Measurements from ENCODE around the gene RFC2. TPM values are rescaled to one million over a fixed set of nuclear protein-coding genes. Genes with fewer than 3 reads are reported as not detected.

RFC2 gene
- total RNA-seq, 2 experiments from 2014 or later: 77.4 to 79.2 TPM

DNA sequence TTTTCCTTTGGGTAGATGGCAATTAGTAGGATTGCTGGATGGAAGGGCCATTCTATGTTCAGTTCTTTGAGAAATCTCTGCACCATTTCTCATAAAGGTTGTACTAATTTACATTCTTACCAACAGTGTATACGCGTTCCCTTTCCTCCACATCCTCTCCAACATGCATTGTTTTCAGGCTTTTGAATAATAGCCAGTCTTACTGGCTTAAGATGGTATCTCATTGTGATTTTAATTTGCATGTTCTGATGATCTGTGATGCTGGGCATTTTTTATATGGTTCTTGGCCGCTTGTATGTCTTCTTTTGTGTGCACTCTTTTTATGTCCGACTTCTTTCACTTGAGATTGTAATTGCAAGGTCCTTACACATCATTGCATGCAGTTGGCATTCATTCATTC, 46.7 kb upstream of the RFC2 start:
- H3K36me3 ChIP-seq (ENCODE audit: insufficient read depth, low read length): no peaks in the 10 kb centered on the region
- BruUV-seq (replicated peaks): no TSS peak

DNA sequence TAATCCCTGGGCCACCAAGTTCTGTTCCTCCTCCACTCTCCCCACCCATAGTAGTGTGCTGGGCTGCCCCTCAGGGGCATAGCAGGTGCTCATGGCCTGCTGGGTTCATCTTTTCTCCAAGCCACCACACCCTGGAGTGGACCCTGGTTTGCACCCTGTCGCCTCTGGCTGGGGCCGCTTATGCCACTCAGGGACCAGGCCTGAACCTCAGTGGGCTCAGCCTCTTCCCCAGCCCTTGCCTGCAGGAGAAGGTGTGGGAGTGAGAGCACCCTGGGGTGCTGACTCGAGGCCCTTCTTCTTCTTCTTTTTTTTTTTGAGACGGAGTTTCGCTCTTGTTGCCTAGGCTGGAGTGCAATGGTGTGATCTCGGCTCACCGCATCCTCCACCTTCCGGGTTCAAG, 45.2 kb upstream of the RFC2 start:
- no peak overlapping the region for H3K27ac ChIP-seq (ENCODE audit: low read depth, low read length, poor library complexity, severe bottlenecking)
- H3K4me2 ChIP-seq (ENCODE audit: low read length): no peak overlapping the region
- H3K4me1 ChIP-seq (ENCODE audit: insufficient read depth, low read length, poor library complexity, severe bottlenecking): no peaks in the 10 kb centered on the region
- no peaks in the 10 kb centered on the region for H3K36me3 ChIP-seq (ENCODE audit: insufficient read depth, low read length)
- CTCF ChIA-PET (ENCODE audit: unreplicated experiment): no interaction called here
- no peak overlapping the region for H3K4me3 ChIP-seq (ENCODE audit: low read depth, low read length, poor library complexity, severe bottlenecking)
- no TSS peak for BruUV-seq (replicated peaks)
- H3K9me3 ChIP-seq (ENCODE audit: low read length): no peaks in the 10 kb centered on the region
- intact Hi-C loops (cut with micrococcal nuclease; ENCODE audit: unreplicated experiment): no loop called here
- POLR2A ChIA-PET: interaction anchor here (0.7 kb wide), 2 partner anchors 14 to 16 kb away, joined by 3 to 4 read pairs; no protein-coding TSS in a partner anchor
- DNase-seq (ENCODE audit: low spot score): no peak
- H4K20me1 ChIP-seq (ENCODE audit: insufficient read depth, low read length): no peaks in the 10 kb centered on the region
- no peaks in the 10 kb centered on the region for H3K79me2 ChIP-seq (ENCODE audit: insufficient read depth, low read depth, low read length)
- no peaks in the 10 kb centered on the region for H3K9me2 ChIP-seq (ENCODE audit: insufficient read depth, low read length)
- TF ChIP-seq, protein P1, sequence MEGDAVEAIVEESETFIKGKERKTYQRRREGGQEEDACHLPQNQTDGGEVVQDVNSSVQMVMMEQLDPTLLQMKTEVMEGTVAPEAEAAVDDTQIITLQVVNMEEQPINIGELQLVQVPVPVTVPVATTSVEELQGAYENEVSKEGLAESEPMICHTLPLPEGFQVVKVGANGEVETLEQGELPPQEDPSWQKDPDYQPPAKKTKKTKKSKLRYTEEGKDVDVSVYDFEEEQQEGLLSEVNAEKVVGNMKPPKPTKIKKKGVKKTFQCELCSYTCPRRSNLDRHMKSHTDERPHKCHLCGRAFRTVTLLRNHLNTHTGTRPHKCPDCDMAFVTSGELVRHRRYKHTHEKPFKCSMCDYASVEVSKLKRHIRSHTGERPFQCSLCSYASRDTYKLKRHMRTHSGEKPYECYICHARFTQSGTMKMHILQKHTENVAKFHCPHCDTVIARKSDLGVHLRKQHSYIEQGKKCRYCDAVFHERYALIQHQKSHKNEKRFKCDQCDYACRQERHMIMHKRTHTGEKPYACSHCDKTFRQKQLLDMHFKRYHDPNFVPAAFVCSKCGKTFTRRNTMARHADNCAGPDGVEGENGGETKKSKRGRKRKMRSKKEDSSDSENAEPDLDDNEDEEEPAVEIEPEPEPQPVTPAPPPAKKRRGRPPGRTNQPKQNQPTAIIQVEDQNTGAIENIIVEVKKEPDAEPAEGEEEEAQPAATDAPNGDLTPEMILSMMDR (conservative IDR thresholded peaks at IDR 0.05; ENCODE audit: low read length): no peak
- TF ChIP-seq EZH2phosphoT487 (IDR thresholded peaks at IDR 0.05; ENCODE audit: borderline replicate concordance, low read depth, low read length): no peak
- no peak overlapping the region for H2AFZ ChIP-seq (ENCODE audit: low read length)

More for the DNA sequence above, 46.7 kb upstream of the RFC2 start:
- H3K4me2 ChIP-seq (ENCODE audit: low read length): no peak overlapping the region
- no peak for TF ChIP-seq EZH2phosphoT487 (IDR thresholded peaks at IDR 0.05; ENCODE audit: borderline replicate concordance, low read depth, low read length)
- TF ChIP-seq, protein P1 (conservative IDR thresholded peaks at IDR 0.05; ENCODE audit: low read length): no peak
- no peak for DNase-seq (ENCODE audit: low spot score)
- intact Hi-C loops (cut with micrococcal nuclease; ENCODE audit: unreplicated experiment): no loop called here
- no peak overlapping the region for H3K4me3 ChIP-seq (ENCODE audit: low read depth, low read length, poor library complexity, severe bottlenecking)
- no peak overlapping the region for H3K27ac ChIP-seq (ENCODE audit: low read depth, low read length, poor library complexity, severe bottlenecking)
- H3K79me2 ChIP-seq (ENCODE audit: insufficient read depth, low read depth, low read length): no peaks in the 10 kb centered on the region
- H3K4me1 ChIP-seq (ENCODE audit: insufficient read depth, low read length, poor library complexity, severe bottlenecking): no peaks in the 10 kb centered on the region
- no peaks in the 10 kb centered on the region for H3K9me3 ChIP-seq (ENCODE audit: low read length)
- H3K9me2 ChIP-seq (ENCODE audit: insufficient read depth, low read length): no peaks in the 10 kb centered on the region
- no peak overlapping the region for H2AFZ ChIP-seq (ENCODE audit: low read length)
- POLR2A ChIA-PET: no interaction called here
- H4K20me1 ChIP-seq (ENCODE audit: insufficient read depth, low read length): no peaks in the 10 kb centered on the region
- CTCF ChIA-PET (ENCODE audit: unreplicated experiment): no interaction called here

DNA sequence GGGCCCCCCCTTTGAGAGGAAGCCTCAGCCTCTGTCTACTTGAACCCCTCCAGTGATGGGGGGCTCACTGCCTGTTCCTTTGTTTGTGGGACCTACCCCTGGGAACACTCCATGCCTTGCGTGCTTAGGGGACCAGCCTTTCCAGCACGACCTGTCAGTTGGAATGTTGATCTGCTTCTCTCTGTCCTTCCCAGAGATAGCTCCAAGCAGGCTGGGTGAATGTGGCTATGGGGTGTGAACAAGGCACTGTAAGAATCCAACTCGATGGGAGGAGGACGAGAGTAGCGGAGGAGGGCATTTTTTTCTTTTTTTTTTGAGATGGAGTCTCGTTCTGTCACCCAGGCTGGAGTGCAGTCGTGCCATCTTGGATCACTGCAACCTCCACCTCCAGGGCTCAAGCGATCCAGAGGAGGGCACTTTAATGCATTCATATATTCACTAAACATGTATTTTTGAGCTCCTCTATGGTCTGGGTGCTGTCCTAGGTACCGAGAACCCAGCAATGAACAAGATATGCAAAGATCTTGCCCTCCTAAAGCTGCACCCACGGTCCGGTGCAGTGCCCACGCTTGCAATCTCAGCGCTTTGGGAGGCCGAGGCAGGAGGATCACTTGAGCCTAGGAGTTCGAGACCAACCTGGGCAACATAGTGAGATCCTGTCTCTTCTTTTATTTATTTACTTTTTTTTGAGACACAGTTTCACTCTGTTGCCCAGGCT, 43.5 kb upstream of the RFC2 start:
- Histone ChIP-seq H3K79me2 (ENCODE audit: insufficient read depth, low read depth, low read length) (no peaks in the 10 kb centered on the region), H3K4me3 (ENCODE audit: low read depth, low read length, poor library complexity, severe bottlenecking) (no peak overlapping the region)
- CTCF ChIA-PET (ENCODE audit: unreplicated experiment): no interaction called here

More for the DNA sequence above, 43.5 kb upstream of the RFC2 start:
- no peaks in the 10 kb centered on the region for H3K9me2 ChIP-seq (ENCODE audit: insufficient read depth, low read length)
- no peak overlapping the region for H3K27ac ChIP-seq (ENCODE audit: low read depth, low read length, poor library complexity, severe bottlenecking)
- POLR2A ChIA-PET: interaction anchor here (0.7 kb wide), 1 partner anchor 13 kb away, joined by 3 read pairs; no protein-coding TSS in a partner anchor
- no peak overlapping the region for H2AFZ ChIP-seq (ENCODE audit: low read length)
- TF ChIP-seq, protein P1 (conservative IDR thresholded peaks at IDR 0.05; ENCODE audit: low read length): no peak
- no peak for TF ChIP-seq EZH2phosphoT487 (IDR thresholded peaks at IDR 0.05; ENCODE audit: borderline replicate concordance, low read depth, low read length)
- no peaks in the 10 kb centered on the region for H4K20me1 ChIP-seq (ENCODE audit: insufficient read depth, low read length)
- no peaks in the 10 kb centered on the region for H3K9me3 ChIP-seq (ENCODE audit: low read length)
- peaks cover 5% of the 10 kb centered on the region for H3K4me1 ChIP-seq (ENCODE audit: insufficient read depth, low read length, poor library complexity, severe bottlenecking)
- no peak overlapping the region for H3K4me2 ChIP-seq (ENCODE audit: low read length)
- intact Hi-C loops (cut with micrococcal nuclease; ENCODE audit: unreplicated experiment): no loop called here
- no peak for DNase-seq (ENCODE audit: low spot score)
- H3K36me3 ChIP-seq (ENCODE audit: insufficient read depth, low read length): no peaks in the 10 kb centered on the region
- BruUV-seq (replicated peaks): no TSS peak

Data from OCI-LY7 (cell line).